Heart left ventricle (tissue), 16 donors: ENCODE measurements around the gene CENPV. TPM values are rescaled to one million over a fixed set of nuclear protein-coding genes. Genes with fewer than 3 reads are reported as not detected.

Source experiments
- ATAC-seq, 4 donors: fragments of 200-7000 bp; cut with Tn5 transposase; one replicate each; pipeline ENCODE4 v1.9.1; 2020 to 2022; ENCODE audit warnings: moderate library complexity in 4 of 4, mild to moderate bottlenecking in 3 of 4, moderate number of reproducible peaks in 1 of 4
- DNase-seq, 5 donors: peaks; one replicate each; pipeline ENCODE4 v3.0.0-alpha.2; 2020
- H3K27ac ChIP-seq, 12 donors: fragments of 200-600 bp; sonication (generic) in 4 of 12; one replicate each; pipeline versions ENCODE4 v1.5.0 to v1.8.0; 2016 to 2022; ENCODE audit warnings: mild to moderate bottlenecking in 2 of 12
- H3K27me3 ChIP-seq, 9 donors: fragments of 200-600 bp; sonication (generic) in 2 of 9; one replicate each; pipeline versions ENCODE4 v1.5.1 to v1.8.0; 2016 to 2022; ENCODE audit warnings: mild to moderate bottlenecking in 3 of 9
- H3K36me3 ChIP-seq, 9 donors: fragments of 200-600 bp; sonication (generic) in 2 of 9; one replicate each; pipeline versions ENCODE4 v1.5.0 to v1.8.0; 2018 to 2022; ENCODE audit warnings: mild to moderate bottlenecking in 2 of 9
- H3K4me1 ChIP-seq, 12 donors: fragments of 200-600 bp; sonication (generic) in 4 of 12; one replicate each; pipeline versions ENCODE4 v1.5.0 to v1.8.0; 2016 to 2022; ENCODE audit warnings: mild to moderate bottlenecking in 3 of 12
- H3K4me3 ChIP-seq, 12 donors: fragments of 200-600 bp; sonication (generic) in 4 of 12; one replicate each; pipeline versions ENCODE4 v1.5.0 to v1.8.0; 2017 to 2022; ENCODE audit warnings: mild to moderate bottlenecking in 9 of 12, moderate library complexity in 4 of 12
- H3K9me3 ChIP-seq, 12 donors: fragments of 200-600 bp; sonication (generic) in 4 of 12; one replicate each; pipeline versions ENCODE4 v1.5.0 to v1.8.0; 2016 to 2022; ENCODE audit warnings: mild to moderate bottlenecking in 1 of 12
- CTCF ChIP-seq, 12 donors: fragments of 200-600 bp; sonication (generic) in 4 of 12; IDR thresholded peaks; one replicate each; pipeline versions ENCODE4 v1.5.0 to v1.8.0; 2018 to 2022; ENCODE audit warnings: antibody characterized with exemption in 12 of 12, mild to moderate bottlenecking in 5 of 12
- POLR2A ChIP-seq, 2 donors: fragments of 450-650 bp; IDR thresholded peaks; one replicate each; pipeline ENCODE4 v1.6.1; 2017; ENCODE audit warnings: antibody characterized with exemption in 2 of 2, mild to moderate bottlenecking in 2 of 2, moderate library complexity in 2 of 2
- WGBS, 4 donors: extraction: QIAGEN DNeasy Blood & Tissue Kit in 2 of 4; methylation state at CpG; one replicate each; pipeline versions ENCODE4 v1.1.5 to v1.1.7; 2013 to 2018; 5-methylcytosine and 5-hydroxymethylcytosine counted together
- intact Hi-C, 10 donors: fragments of 100-400 bp; cut with DNase I; formaldehyde crosslinking; loops; one replicate each; pipeline versions ENCODE4 v1.11.1 to v1.14.2; 2022
- polyA plus RNA-seq, 2 donors: library from polyadenylated mRNA; stranded (reverse); fragments of 200-250 nt; gene quantifications; one replicate each; pipeline ENCODE4 v1.2.3, GENCODE V29; 2013
- total RNA-seq, 9 donors: library from RNA; depleted of rRNA in 2 of 9; stranded (reverse); fragments of >200 nt in 2 of 9; fragmentation: NEBNext Ultra II Directional in 3 of 9; extraction: Animal tissue kit (Norgen Biotek cat#: 25700) in 3 of 9; gene quantifications; one replicate each; pipeline versions ENCODE4 v1.1.0 to v1.2.4, GENCODE V29; 2016 to 2023
- donor health status: ischemic (EF 13 %, LVEDD 7.1; RV severe dilation, severe dysfunction).
- donor health status: healthy with polysubstance abuse.
- donor health status: DM: no; HTN: yes; CAD: no.
- donor health status: DM: no; HTN: no; CAD: no.
- donor health status: ischemic (EF 25% LVEDD 6.9; RV normal size, moderate dysfunction).
- donor health status: ischemic (EF 25% LVEDD 5.7; RV mildly dilated, moderate dysfunction).
- donor health status: healthy.
- donor health status: DM: yes; HTN: yes; CAD: no.
- donor health status: ischemic (EF 35%, LVEDD 5.7; RV mildly dilated, moderate dysfunction).
- donor health status: nonischemic (EF 11% LVEDD 7.7; RV severe dilation, severe dysfunction).
- donor health status: DM: yes; HTN: yes; CAD: no.
- donor health status: PGD.
- donor health status: ischemic (EF 29% LVEDD 5.4; RV normal size, mild dysfunction).
- donor health status: nonischemic (EF 23%, LVEDD 6.1; RV moderate dilation, normal function).

Gene CENPV
- total and polyA plus RNA-seq, 11 donors = 9.1 to 18.7 (median 11.5) TPM

GRCh38 chr17:16338391-16338790 lies 14.9 kb downstream of the CENPV start:
- H3K9me3 ChIP-seq = no peaks in the 10 kb centered on the region
- H3K27me3 ChIP-seq = no peaks in the 10 kb centered on the region
- TF ChIP-seq POLR2A (IDR thresholded peaks at IDR 0.05) = no peak
- no peak for TF ChIP-seq CTCF (IDR thresholded peaks at IDR 0.05)
- H3K27ac ChIP-seq = no peak overlapping the region
- DNase-seq = no peak
- 93 to 95% (median 94%) methylated on average over 3 of the region's 3 CpGs for WGBS, 4 donors
- ATAC-seq = no peak
- no peaks in the 10 kb centered on the region for H3K4me1 ChIP-seq
- H3K36me3 ChIP-seq = peaks cover 0 to 14% (median 5%) of the 10 kb centered on the region in 9 donors
- H3K4me3 ChIP-seq = no peak overlapping the region
- intact Hi-C loops = no loop called here

DNA sequence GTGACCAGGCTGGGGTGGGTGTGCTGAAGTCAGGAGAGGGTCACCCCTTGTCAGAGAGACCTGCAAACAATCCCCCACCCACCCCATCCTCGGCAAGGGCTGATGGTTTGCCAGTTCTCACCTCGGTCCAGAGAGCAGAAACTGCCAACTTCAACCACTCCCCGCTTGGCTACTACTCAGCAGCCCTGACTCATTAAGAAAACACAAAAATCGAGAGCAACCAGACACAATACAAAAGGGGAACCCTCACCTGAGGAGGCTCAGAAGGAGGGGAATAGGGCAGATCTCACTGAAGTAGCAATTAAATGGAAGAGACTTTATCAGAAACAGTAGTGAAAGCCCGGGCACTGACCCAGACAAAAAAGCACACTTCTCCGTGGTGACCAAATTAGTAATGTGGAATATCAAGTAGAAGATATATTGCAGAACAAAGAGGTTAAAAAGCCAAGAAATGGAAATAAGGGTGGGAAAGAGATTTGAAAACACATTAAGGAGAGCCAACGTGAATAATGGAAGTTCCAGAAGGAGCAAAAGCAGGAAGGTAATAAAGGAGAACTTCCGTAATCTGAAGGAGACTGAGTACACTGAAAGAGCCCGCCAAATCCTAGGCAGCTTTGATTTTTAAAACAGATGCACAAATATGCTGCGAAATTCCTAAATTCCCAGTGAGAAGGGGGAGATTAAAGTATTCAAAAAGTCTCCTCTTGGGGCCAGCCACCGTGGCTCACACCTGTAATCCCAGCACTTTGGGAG lies 23.6 kb downstream of the CENPV start:
- peaks cover 0 to 31% (median 18%) of the 10 kb centered on the region in 9 donors for H3K36me3 ChIP-seq
- no peak for TF ChIP-seq CTCF (IDR thresholded peaks at IDR 0.05)
- no peak for TF ChIP-seq POLR2A (IDR thresholded peaks at IDR 0.05)
- H3K9me3 ChIP-seq = no peaks in the 10 kb centered on the region
- DNase-seq (no peak), ATAC-seq (peak in 3 of 4 donors; percentile 32 to 74 (median 52))
- peaks cover 0 to 13% (median 1%) of the 10 kb centered on the region in 12 donors for H3K4me1 ChIP-seq
- WGBS, 4 donors = 50 to 64% (median 58%) methylated on average over 11 of the region's 11 CpGs
- H3K27me3 ChIP-seq = no peaks in the 10 kb centered on the region
- peak overlapping the region in 2 of 12 donors; percentile 1 to 8 for H3K4me3 ChIP-seq
- no peak overlapping the region for H3K27ac ChIP-seq
- intact Hi-C loops = no loop called here

- H3K36me3 ChIP-seq = peaks cover 0 to 38% (median 25%) of the 10 kb centered on the region in 9 donors
- H3K4me3 ChIP-seq = no peak overlapping the region
- intact Hi-C loops = no loop called here
- ATAC-seq (peak in 1 of 4 donors; percentile 22), DNase-seq (no peak)
- TF ChIP-seq CTCF (IDR thresholded peaks at IDR 0.05) = no peak
- peaks cover 0 to 13% (median 1%) of the 10 kb centered on the region in 12 donors for H3K4me1 ChIP-seq
- WGBS, 4 donors = 18 to 33% (median 25%) methylated on average over 1 of the region's 1 CpG
- H3K27me3 ChIP-seq = no peaks in the 10 kb centered on the region
- H3K27ac ChIP-seq = no peak overlapping the region
- H3K9me3 ChIP-seq = no peaks in the 10 kb centered on the region
These were observed 24.3 kb downstream of the CENPV start for GRCh38 chr17:16328997-16329396.

DNA sequence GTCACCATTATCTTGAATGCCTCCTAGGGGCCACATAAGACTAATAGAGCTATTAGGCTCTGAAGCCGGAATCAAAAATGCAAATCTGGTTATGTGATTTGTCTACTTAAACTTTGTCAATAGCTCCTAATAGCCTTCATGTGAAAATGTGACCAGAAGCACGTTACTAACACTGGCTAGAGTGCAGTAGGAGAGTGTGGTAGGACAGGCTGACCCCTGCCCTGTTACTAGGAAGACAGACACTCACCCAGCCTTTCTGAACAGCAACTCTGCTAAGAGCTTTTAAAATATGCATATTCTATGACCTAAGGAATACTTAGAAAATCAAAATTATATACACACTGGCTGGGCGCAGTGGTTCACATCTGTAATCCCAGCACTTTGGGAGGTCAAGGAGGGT lies 26.3 kb downstream of the CENPV start:
- Histone ChIP-seq H3K4me3 (no peak overlapping the region), H3K36me3 (peaks cover 0 to 41% (median 26%) of the 10 kb centered on the region in 9 donors), H3K4me1 (peaks cover 0 to 13% (median 1%) of the 10 kb centered on the region in 12 donors), H3K27me3 (no peaks in the 10 kb centered on the region), H3K27ac (no peak overlapping the region), H3K9me3 (no peaks in the 10 kb centered on the region)
- intact Hi-C loops = no loop called here
- TF ChIP-seq CTCF (IDR thresholded peaks at IDR 0.05) (no peak), POLR2A (IDR thresholded peaks at IDR 0.05) (no peak)
- ATAC-seq (no peak), DNase-seq (no peak)
- WGBS, 4 donors = 95 to 98% (median 96%) methylated on average over 3 of the region's 3 CpGs
